NCI-H2081 (cell line): ENCODE data around the gene C16orf95.

ENCODE experiments used
- DNase-seq, 2 experiments: peaks; one replicate each; lab custom pipeline; 2025; lab: John Stamatoyannopoulos, UW

The C16orf95 gene

GRCh38 chr16:87316450-87316922 lies 706 bp downstream of the C16orf95 start:
- DNase-seq: no peak

- DNase-seq: no peak
Observed at GRCh38 chr16:87314990-87315420, 2.2 kb downstream of the C16orf95 start.

- DNase-seq: no peak
Observed at GRCh38 chr16:87312008-87312407, 5.2 kb downstream of the C16orf95 start.

GRCh38 chr16:87311387-87311786 lies 5.8 kb downstream of the C16orf95 start:
- no peak for DNase-seq

GRCh38 chr16:87310610-87311009 lies 6.6 kb downstream of the C16orf95 start:
- no peak for DNase-seq

DNA sequence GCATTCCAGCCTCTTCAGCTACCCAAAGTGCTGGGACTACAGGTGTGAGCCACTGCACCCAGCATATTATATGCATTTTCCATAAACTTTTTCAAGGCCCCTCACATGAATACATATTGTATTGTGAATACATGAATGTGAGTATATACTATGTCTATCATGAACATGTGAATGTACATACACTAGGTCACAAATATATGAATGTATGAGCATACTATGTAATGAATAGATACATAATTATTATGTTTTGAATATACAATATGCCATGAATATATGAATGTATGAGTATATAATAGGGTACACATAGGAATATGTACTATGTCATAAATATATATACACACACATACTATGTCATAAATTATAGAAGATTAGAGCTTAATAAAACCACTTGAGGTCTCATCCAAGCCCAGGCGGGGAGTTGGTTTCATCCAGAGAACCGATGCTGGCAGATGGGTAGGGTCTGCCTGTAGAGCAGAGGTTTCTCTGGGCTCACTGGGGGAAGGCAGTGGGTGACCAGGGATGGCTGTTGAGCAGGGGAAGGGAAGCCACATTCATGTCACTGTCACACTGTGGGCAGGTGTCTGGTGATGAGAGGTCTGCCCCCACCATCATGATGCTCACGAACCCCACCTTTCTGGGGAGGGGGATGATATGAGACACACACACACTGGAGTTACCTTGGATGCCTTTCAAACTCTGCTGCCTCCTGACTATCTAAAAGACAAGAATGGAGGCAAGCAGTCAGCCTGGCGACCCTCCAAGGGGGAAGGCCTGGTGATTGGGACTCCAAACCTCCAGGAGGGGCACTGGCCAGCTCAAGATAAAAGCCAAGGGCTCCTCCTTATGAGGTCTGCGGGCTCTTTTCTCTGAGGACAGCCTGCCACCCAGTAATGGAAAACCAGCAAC lies 7.3 kb downstream of the C16orf95 start:
- DNase-seq: no peak

DNA sequence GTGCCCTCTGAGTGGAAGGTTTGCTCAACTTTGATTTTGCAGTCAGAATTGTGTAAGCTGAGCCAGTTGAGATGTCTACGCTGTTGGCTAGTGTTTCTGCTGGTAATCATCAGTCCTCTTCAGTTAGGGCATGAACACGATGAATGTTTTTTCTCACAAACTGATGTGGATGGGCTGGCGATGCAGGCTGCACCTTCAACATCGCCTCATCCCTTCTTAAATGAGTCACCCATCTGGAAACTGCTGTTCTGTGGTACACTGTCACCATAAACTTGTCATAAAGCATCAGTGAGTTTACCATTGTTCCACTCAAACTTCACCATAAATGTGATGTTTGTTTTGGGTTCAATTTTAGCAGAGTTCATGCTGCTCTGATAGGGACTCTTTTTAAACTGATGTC lies 8.4 kb downstream of the C16orf95 start:
- no peak for DNase-seq

GRCh38 chr16:87306516-87306915 lies 10.7 kb downstream of the C16orf95 start:
- no peak for DNase-seq

DNA sequence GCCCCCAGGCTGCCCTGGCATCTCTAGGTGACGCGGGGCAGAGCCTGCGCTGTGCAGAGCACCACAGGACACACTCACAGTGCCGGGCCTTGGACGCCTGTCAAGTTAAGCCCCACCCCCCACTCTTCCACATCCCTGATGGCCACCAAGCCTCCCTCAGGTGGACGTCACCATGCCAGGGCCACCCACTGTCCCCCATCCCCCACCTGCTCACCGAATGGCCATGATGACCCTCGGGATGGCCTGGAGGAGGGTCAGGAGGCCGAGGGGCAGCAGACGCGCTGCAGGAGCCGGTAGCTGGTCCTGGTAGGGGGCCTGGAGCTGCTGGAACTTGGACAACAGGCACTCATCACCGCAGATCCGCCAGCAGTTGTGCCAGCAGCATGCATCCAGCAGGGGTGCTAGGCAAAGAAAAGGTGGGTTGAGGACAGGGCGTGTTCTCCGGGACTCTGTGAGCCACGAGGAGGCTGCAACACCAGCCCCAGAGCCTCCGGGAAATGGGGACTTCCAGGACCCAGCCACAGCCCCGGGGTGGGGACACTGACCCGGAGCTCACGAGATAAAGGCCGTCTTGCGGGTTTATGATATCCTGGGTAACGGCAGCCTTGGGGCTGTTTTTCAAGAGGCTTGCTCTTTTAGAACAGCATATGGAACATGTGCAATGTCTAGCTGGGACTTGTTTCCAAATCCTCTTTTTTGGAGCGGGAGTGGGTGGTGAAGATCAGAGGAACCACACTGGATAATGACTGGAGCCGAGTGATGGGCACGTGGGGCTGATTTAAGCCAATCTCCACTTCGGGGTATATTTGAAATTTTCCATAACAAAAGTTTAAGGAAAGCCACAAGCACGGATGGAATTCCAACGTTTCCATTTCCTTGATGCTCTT lies 11.4 kb downstream of the C16orf95 start:
- DNase-seq: no peak

DNA sequence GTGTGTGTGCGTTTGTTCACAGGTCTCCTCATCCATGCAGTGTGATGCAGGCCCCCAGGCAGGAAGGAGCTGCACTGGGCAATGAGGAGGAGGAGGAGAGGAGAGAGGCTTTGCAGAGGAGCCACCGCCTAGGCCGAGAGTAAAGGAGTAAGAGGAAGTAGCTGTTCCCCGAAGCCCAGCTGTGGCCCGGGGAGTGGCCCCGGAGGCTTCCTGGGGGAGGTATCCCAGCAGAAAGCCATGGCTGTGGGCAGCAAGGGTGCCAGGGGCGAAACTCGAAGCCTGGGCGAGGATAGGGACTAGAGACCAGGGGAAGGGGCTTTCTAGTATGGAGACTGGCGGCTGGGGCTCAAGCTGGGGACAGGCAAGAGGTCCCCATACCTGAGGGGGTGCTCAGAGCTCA lies 12.2 kb downstream of the C16orf95 start:
- DNase-seq: no peak

DNA sequence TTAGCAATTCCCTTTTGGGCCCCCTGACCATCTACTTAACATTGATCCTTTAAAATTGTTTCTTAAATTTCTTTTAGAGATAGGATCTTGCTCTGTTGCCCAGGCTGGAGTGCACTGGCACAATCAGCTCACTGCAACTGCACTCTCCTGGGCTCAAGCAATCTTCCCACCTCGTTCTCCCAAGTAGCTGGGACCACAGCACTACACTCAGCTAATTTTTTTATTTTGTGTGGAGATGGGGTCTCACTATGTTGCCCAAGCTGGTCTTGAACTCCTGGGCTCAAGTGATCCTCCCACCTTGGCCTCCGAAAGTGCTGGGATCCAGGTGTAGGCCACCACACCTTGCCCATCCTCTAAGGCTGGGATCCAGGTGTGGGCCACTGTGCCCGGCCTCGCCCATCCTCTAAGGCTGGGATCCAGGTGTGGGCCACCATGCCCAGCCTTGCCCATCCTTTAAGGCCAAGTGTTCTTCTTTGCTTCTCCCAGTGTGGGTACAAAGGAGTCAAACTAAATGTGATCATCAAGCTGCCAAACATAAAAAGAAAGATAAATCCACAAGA lies 13.2 kb downstream of the C16orf95 start:
- DNase-seq: no peak

DNA sequence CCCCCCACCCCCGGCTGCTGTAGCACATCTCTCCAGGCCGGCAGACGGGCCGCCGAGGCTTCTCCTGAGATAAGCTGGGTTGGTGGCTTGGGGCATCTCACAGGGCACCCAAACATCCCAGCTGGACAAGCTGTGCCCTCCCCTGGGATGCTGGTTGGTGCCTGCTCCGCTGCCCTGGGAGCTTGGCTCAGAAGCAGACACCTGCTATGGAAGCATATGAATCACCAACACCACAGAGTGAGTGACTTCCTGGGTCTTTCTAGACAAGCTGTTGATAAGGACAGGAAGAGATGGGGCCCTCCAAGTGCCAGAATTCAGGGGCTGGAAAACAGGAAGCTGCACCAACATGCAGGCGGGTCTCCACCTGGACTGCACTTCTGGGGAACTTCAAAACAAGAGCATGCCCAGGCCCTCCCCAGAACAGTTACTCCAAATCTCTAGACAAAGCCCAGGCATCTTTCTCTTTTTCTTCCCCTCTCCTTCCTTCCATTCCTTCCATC lies 13.7 kb downstream of the C16orf95 start:
- DNase-seq: no peak

DNA sequence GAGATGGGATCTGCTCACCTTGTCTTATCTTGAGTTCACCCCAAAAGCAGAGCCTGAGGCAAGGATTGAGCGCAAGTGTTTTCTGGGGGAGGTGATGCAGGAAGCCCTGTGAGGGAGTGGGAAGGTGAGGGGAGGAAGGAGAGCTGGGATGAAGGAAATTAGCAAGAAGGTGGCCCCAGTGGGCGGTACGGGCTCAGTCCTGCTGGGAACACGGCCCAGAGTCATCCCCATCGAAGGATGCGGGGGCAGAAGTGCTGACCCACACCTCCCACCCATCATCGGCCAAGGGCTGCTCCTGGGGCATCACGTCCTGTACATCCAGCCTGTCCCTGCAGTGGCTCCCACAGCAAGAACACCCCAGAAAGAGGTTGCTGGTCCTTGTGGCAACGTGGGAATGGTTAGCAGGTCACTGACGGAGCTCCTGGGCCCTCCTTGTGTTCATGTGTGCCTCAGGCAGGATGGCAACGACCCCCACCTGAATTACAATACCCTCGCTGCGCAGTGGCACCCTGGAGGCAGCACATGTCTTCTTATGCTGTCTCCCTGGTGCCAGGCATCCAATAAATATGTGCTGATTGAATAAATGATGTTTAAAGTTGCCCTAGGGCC lies 18.2 kb downstream of the C16orf95 start:
- DNase-seq: no peak

- no peak for DNase-seq
Observed at GRCh38 chr16:87297918-87298631, 19.1 kb downstream of the C16orf95 start.

DNA sequence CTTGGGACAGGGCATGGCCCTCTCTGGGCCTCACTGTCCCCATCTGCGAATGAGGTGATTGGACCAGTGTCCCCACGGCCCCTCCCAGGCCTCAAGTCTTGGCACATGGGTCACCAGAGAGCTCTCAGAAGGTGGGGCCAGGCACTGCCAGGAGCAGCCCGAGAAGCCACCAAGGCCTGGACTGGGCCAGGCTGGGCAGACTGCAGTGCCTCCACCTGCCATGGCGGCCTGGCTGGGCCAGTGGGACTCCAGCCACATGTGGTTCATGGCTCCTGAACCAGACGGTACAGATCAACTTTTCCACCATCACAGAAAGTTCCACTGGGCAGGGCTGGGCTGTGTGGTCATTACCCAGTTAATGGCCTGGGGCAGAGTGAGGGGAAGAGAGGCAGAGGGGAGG lies 19.8 kb downstream of the C16orf95 start:
- DNase-seq: no peak

DNA sequence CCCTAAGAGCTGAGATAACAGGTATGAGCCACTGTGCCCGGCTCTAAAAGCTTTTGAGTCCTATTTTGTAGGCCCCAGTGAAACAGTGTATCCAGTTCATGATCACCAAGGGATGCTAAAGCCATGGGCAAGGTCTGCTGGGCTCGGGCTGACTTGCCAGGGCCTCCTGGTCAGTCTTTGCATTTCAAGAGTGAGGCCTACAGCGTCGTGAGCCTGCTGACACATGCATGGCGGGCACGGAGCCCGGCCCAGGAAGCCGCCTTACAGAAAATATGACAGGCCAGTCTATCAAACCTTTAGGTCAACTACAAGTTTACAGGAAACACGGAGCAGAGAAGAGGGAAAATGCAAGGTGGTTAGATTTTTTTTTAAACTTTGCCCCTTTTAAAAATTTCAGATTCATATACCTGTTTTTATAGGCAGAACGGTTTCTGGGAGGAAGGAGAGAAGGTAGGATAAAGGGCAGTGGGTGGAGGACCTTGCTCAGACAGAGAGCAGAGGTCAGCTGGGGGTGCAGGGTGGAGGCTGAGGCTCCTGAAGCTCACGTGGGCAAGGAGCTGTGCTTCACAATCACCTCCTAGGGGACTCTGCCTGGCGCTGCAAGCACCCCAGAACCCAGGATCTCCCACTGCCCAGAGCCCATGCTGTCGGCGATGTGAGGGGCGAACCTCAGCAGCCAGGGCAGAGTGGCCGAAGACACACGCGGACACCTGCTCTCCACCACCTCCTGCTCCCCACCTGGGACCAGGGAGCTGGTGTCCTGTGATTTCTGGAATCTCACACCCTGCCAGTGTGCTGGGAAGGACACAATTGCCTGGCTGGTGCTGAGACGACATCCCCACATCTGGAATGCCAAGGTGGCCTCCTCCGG lies 21.3 kb downstream of the C16orf95 start:
- DNase-seq: no peak

DNA sequence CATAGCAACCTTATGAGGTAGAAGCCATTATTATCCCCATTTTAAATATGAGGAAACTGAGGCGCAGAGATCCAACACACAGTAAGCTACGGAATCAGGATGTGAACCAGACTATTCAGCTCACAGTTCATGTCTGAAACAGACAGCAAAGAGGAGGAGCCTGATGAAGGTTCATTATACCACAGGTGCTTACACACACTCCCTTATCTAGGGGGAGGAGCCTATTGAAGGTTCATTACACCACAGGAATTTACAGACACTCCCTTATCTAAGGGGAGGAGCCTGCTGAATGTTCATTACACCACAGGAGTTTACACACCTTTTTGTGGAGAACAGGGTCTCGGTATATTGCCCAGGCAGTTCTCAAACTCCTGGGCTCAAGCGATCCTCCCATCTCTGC lies 21.9 kb downstream of the C16orf95 start:
- no peak for DNase-seq

DNA sequence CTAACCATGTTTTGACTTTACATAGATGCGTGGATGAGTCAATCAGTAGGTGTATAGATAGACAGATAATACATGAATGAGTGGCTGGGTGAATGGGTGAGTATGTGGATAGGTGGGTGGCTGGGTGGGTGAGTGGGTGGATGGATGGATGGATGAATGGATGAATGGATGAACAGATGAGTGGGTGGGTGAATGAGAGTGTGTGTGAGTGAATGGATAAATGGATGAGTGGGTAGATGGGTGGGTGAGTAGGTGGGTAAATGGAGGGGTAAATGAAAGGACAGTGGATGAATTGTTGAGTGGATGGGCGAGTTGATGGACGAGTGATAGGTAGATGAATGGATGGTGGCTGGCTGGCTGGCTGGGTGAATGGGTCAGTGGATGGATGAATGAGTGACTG lies 23.2 kb downstream of the C16orf95 start:
- DNase-seq: no peak

DNA sequence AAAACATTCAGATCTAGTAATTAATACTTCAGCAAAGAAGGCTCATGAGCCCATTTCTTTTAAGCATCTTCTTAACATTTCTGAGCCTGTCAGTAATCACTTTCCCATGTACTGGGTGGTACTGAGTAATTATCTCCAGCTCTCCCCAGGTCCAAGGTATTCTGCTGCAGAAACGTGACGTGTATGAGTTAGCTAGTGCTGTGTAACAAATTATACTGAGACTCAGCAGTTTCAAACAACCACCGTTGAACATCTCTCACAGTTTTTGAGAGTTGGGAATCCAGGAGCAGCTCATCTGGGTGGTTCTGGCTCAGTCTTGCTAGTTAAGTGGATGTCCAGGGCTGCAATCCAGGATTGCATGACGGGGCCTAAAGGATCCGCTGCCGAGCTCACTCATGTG lies 25.2 kb downstream of the C16orf95 start:
- DNase-seq: no peak

DNA sequence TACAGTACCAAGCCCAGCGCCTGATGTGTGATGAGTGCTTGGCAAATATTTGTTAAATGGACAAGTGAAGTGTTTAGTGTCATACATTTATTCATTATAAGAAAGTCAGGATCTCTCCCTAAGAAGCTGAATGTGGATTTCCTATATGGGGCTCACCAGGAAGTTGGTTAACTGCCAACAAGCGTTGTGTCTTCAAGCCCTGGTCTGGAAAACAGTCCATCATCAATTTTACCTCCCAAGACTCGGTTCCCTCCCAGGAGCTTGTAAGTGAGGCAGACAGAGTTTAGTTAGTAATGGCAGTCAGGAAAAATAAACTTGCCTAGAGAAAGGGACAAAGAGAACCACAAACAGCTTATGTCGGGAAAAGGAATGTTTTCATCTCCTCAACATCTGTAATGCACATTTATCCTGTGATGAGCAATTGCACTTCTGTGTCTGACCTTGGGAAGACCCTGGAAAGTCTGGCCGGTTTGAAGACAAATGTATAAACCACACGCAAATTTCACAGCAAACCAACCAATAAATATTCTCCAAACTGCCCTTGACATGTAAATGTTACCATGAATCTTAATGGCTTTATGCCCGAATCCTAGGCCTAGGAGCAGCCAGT lies 28.3 kb downstream of the C16orf95 start:
- no peak for DNase-seq
